ENCODE results near the gene RGS7.

Gene RGS7

GRCh38 chr1:240928265-240928664, 428.7 kb downstream of the RGS7 start:
- DNase-seq (ENCODE audit: extremely low read depth, low read depth): no peak
- H3K4me3 ChIP-seq (replicated peaks; ENCODE audit: low read depth, low read length): no peak overlapping the region
- TF ChIP-seq CTCF (IDR thresholded peaks at IDR 0.05; ENCODE audit: low read depth, low read length, missing control alignments): no peak

- no peak overlapping the region for H3K4me3 ChIP-seq (replicated peaks; ENCODE audit: low read depth, low read length)
- no peak for DNase-seq (ENCODE audit: extremely low read depth, low read depth)
Observed at GRCh38 chr1:240927821-240928220, 429.2 kb downstream of the RGS7 start.

GRCh38 chr1:240925273-240925672, 431.7 kb downstream of the RGS7 start:
- DNase-seq (ENCODE audit: extremely low read depth, low read depth): no peak
- H3K4me3 ChIP-seq (replicated peaks; ENCODE audit: low read depth, low read length): no peak overlapping the region
- no peak for TF ChIP-seq CTCF (IDR thresholded peaks at IDR 0.05; ENCODE audit: low read depth, low read length, missing control alignments)

More at GRCh38 chr1:240927821-240928220, 429.2 kb downstream of the RGS7 start:
- TF ChIP-seq CTCF (IDR thresholded peaks at IDR 0.05; ENCODE audit: low read depth, low read length, missing control alignments): no peak

GRCh38 chr1:240917976-240918375, 439.0 kb downstream of the RGS7 start:
- no peak for DNase-seq (ENCODE audit: extremely low read depth, low read depth)
- TF ChIP-seq CTCF (IDR thresholded peaks at IDR 0.05; ENCODE audit: low read depth, low read length, missing control alignments): no peak
- H3K4me3 ChIP-seq (replicated peaks; ENCODE audit: low read depth, low read length): no peak overlapping the region

GRCh38 chr1:240914506-240914905, 442.5 kb downstream of the RGS7 start:
- no peak for DNase-seq (ENCODE audit: extremely low read depth, low read depth)
- H3K4me3 ChIP-seq (replicated peaks; ENCODE audit: low read depth, low read length): no peak overlapping the region
- TF ChIP-seq CTCF (IDR thresholded peaks at IDR 0.05; ENCODE audit: low read depth, low read length, missing control alignments): no peak

- DNase-seq (ENCODE audit: extremely low read depth, low read depth): no peak
- TF ChIP-seq CTCF (IDR thresholded peaks at IDR 0.05; ENCODE audit: low read depth, low read length, missing control alignments): no peak
- H3K4me3 ChIP-seq (replicated peaks; ENCODE audit: low read depth, low read length): no peak overlapping the region
Observed at GRCh38 chr1:240912821-240913220, 444.2 kb downstream of the RGS7 start.

- H3K4me3 ChIP-seq (replicated peaks; ENCODE audit: low read depth, low read length): no peak overlapping the region
- DNase-seq (ENCODE audit: extremely low read depth, low read depth): no peak
- TF ChIP-seq CTCF (IDR thresholded peaks at IDR 0.05; ENCODE audit: low read depth, low read length, missing control alignments): no peak
Observed at GRCh38 chr1:240909701-240910457, 447.1 kb downstream of the RGS7 start.

All from HFF-Myc (cell line).